Panc1 (cell line): ENCODE results near the gene SMCO3. TPM values are rescaled to one million over a fixed set of nuclear protein-coding genes. Genes with fewer than 3 reads are reported as not detected.
A peak's percentile ranks its signal among the peaks of the same experiment; 100 is the strongest.

Experiments
- ATAC-seq: fragments of 200-7000 bp; cut with Tn5 transposase; 2 replicates; pipeline ENCODE4 v1.9.1; 2020; ENCODE audit warnings: mild to moderate bottlenecking, moderate library complexity
- BruUV-seq: library from RNA; stranded (reverse); fragments of 400-500 nt; replicated peaks from 2 replicates; lab custom pipeline; 2021; lab: Mats Ljungman, UMichigan
- CTCF ChIA-PET: fragments of 300-600 bp; sonication (Branson Sonifier 250); formaldehyde crosslinking; loops from one replicate; lab custom pipeline; 2022; ENCODE audit warnings: antibody characterized with exemption; lab: Charles Lee
- POLR2A ChIA-PET: fragments of 300-600 bp; sonication (Branson Sonifier 250); formaldehyde crosslinking; loops from one replicate; lab custom pipeline; 2022; ENCODE audit warnings: antibody characterized with exemption; lab: Charles Lee
- DNase-seq: peaks from one replicate; pipeline ENCODE4 v3.0.0-alpha.2; 2010; ENCODE audit warnings: low read depth, low spot score
- H3K27ac ChIP-seq: 2 replicates; pipeline ENCODE4 v1.5.1; 2011; ENCODE audit warnings: mild to moderate bottlenecking, low read length, inconsistent platforms
- H3K27me3 ChIP-seq: fragments of 200-500 bp; sonication (Bioruptor generic); 2 replicates; pipeline ENCODE4 v1.6.0; 2014; ENCODE audit warnings: low read length, inconsistent platforms; ENCODE audit not compliant: control insufficient read depth, insufficient read depth
- H3K36me3 ChIP-seq: fragments of 200-500 bp; sonication (Bioruptor generic); 2 replicates; pipeline ENCODE4 v1.5.1; 2014; ENCODE audit warnings: inconsistent platforms, mild to moderate bottlenecking, low read length, moderate library complexity; ENCODE audit not compliant: control insufficient read depth, insufficient read depth
- H3K4me1 ChIP-seq: 2 replicates; pipeline ENCODE4 v1.5.1; 2011; ENCODE audit warnings: inconsistent platforms, mild to moderate bottlenecking, low read length, moderate library complexity; ENCODE audit not compliant: control insufficient read depth, insufficient read depth
- H3K4me3 ChIP-seq, 2 experiments: 2 replicates each; pipeline ENCODE4 v1.5.1; 2011 to 2012; ENCODE audit warnings: low read depth in 2 of 2, low read length in 2 of 2, mild to moderate bottlenecking in 2 of 2, inconsistent platforms in 1 of 2, moderate library complexity in 1 of 2
- H3K9me3 ChIP-seq: fragments of 200-500 bp; sonication (Bioruptor generic); 2 replicates; pipeline ENCODE4 v1.5.1; 2014; ENCODE audit warnings: low read depth, mild to moderate bottlenecking, inconsistent platforms, low read length, moderate library complexity; ENCODE audit not compliant: control insufficient read depth, insufficient read depth
- POLR2AphosphoS5 ChIP-seq: IDR thresholded peaks from 2 replicates; pipeline ENCODE4 v1.6.1; 2012; ENCODE audit warnings: mild to moderate bottlenecking, low read depth, low read length, moderate library complexity
- SIN3A ChIP-seq: IDR thresholded peaks from 2 replicates; pipeline ENCODE4 v1.6.1; 2012; ENCODE audit warnings: low read depth, mild to moderate bottlenecking, low read length, moderate library complexity, borderline replicate concordance; ENCODE audit not compliant: insufficient read depth
- TCF7L2 ChIP-seq: IDR thresholded peaks from 2 replicates; pipeline ENCODE4 v1.6.1; 2011; ENCODE audit warnings: mild to moderate bottlenecking, low read depth, low read length, inconsistent platforms
- in situ Hi-C: cut with HindIII; loops from 2 replicates; pipeline ENCODE4 v1.10.0; 2016; ENCODE audit warnings: low sequenced_read_pairs, low pct_unique_long_range_greater_than_20kb
- intact Hi-C: fragments of 100-400 bp; cut with micrococcal nuclease; formaldehyde crosslinking; loops from one replicate; pipeline ENCODE4 v1.10.0; 2022; ENCODE audit not compliant: unreplicated experiment
- total RNA-seq: library from RNA; stranded (reverse); gene quantifications from one replicate; pipeline ENCODE4 v1.2.1, GENCODE V29; 2021; ENCODE audit not compliant: unreplicated experiment
- TF ChIP-seq, protein P1 (sequence below), 2 experiments: IDR thresholded peaks; 2 replicates each; pipeline ENCODE4 v1.6.1; 2011 to 2012; ENCODE audit warnings: low read depth in 2 of 2, control low read depth in 1 of 2, low read length in 1 of 2, mild to moderate bottlenecking in 1 of 2, moderate library complexity in 1 of 2; ENCODE audit not compliant: insufficient read depth in 1 of 2
- TF ChIP-seq, protein P2 (sequence below): fragments of 450-650 bp; IDR thresholded peaks from 2 replicates; pipeline ENCODE4 v1.5.1; 2017; ENCODE audit warnings: mild to moderate bottlenecking

SMCO3 gene
- total RNA-seq, 1 experiment from 2014 or later, result not detected

DNA sequence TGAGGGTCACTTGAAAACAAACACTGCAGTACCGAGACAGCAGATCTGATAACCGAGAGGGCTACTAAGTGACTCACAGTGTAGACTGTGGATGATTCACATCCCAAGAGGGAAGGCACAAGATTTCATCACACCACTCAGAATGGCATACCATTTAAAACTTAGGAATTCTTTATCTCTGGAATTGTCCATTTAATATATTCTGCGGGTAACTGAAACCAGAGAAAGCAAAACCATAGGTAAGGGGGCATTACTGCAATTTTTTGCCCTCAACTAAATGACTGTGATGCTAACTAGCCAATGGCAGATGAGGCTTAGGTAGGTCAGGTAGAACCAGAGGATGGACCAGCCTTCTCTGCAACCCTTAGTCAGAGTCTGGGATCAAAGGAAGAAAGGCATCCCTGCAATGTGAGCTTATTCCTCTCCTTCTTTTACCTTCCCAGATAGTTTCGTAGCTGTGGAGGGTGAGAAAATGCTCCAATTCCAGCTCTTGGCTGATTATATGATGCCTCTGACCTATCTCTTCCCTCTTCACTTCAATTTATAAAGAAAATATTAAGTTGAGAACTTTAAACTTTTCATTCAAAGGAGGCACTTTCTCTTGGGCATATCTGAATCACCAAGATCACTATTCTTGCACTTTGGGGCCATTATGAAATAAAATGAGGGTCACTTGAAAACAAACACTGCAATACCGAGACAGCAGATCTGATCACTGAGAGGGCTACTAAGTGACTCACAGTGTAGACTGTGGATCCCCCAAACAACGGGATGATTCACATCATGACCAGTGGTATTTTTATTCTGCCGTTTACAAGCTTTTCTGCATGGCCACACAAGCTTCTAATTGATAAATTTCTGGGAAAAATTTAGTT lies 22.6 kb upstream of the SMCO3 start:
- no peaks in the 10 kb centered on the region for H3K36me3 ChIP-seq
- H3K9me3 ChIP-seq, result no peaks in the 10 kb centered on the region
- no peak for TF ChIP-seq POLR2AphosphoS5
- TF ChIP-seq, protein P1, sequence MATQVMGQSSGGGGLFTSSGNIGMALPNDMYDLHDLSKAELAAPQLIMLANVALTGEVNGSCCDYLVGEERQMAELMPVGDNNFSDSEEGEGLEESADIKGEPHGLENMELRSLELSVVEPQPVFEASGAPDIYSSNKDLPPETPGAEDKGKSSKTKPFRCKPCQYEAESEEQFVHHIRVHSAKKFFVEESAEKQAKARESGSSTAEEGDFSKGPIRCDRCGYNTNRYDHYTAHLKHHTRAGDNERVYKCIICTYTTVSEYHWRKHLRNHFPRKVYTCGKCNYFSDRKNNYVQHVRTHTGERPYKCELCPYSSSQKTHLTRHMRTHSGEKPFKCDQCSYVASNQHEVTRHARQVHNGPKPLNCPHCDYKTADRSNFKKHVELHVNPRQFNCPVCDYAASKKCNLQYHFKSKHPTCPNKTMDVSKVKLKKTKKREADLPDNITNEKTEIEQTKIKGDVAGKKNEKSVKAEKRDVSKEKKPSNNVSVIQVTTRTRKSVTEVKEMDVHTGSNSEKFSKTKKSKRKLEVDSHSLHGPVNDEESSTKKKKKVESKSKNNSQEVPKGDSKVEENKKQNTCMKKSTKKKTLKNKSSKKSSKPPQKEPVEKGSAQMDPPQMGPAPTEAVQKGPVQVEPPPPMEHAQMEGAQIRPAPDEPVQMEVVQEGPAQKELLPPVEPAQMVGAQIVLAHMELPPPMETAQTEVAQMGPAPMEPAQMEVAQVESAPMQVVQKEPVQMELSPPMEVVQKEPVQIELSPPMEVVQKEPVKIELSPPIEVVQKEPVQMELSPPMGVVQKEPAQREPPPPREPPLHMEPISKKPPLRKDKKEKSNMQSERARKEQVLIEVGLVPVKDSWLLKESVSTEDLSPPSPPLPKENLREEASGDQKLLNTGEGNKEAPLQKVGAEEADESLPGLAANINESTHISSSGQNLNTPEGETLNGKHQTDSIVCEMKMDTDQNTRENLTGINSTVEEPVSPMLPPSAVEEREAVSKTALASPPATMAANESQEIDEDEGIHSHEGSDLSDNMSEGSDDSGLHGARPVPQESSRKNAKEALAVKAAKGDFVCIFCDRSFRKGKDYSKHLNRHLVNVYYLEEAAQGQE (IDR thresholded peaks at IDR 0.05; ENCODE audit: insufficient read depth in 1 of 2, low read depth in 2 of 2, low read length in 1 of 2), result no peak
- 0 out of 2 replicates have a peak, but pooled peaks have one; percentile 20 for TF ChIP-seq TCF7L2
- TF ChIP-seq, protein P2, sequence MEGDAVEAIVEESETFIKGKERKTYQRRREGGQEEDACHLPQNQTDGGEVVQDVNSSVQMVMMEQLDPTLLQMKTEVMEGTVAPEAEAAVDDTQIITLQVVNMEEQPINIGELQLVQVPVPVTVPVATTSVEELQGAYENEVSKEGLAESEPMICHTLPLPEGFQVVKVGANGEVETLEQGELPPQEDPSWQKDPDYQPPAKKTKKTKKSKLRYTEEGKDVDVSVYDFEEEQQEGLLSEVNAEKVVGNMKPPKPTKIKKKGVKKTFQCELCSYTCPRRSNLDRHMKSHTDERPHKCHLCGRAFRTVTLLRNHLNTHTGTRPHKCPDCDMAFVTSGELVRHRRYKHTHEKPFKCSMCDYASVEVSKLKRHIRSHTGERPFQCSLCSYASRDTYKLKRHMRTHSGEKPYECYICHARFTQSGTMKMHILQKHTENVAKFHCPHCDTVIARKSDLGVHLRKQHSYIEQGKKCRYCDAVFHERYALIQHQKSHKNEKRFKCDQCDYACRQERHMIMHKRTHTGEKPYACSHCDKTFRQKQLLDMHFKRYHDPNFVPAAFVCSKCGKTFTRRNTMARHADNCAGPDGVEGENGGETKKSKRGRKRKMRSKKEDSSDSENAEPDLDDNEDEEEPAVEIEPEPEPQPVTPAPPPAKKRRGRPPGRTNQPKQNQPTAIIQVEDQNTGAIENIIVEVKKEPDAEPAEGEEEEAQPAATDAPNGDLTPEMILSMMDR, result no peak
- no peak overlapping the region for H3K4me3 ChIP-seq
- H3K27ac ChIP-seq, result 0 out of 2 replicates have a peak overlapping the region, but pooled peaks have one; percentile 7
- CTCF ChIA-PET, result no interaction called here
- in situ Hi-C loops (no loop called here), intact Hi-C loops (no loop called here)
- DNase-seq (peak; percentile 36), ATAC-seq (peak; percentile 91)
- BruUV-seq, result no TSS peak
- H3K27me3 ChIP-seq, result no peaks in the 10 kb centered on the region
- POLR2A ChIA-PET, result no interaction called here
- no peaks in the 10 kb centered on the region for H3K4me1 ChIP-seq

DNA sequence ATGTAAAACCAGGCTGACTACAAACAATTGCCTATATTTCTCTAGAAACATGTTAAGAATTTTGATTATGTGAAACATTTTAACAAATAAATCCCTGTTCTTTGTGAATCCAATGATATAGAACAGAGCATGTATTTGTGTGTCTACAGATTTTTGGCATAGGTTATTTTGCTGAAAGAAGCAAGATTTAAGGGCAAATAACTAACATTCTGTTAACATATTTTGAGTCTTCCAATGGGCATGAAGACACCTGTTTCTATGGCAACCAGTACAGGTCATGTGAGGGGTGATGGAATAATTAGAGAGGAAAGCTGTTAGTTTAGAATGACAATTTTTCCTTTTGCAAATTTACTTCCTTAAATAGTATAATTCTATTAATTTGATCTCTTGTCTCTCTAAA lies 20.5 kb upstream of the SMCO3 start:
- ChIA-PET CTCF (no interaction called here), POLR2A (no interaction called here)
- TF ChIP-seq POLR2AphosphoS5 (no peak), SIN3A (no peak), TCF7L2 (no peak)
- TF ChIP-seq, protein P2, result no peak
- TF ChIP-seq, protein P1 (IDR thresholded peaks at IDR 0.05; ENCODE audit: insufficient read depth in 1 of 2, low read depth in 2 of 2, low read length in 1 of 2), result no peak
- H3K9me3 ChIP-seq, result no peaks in the 10 kb centered on the region
- H3K36me3 ChIP-seq, result no peaks in the 10 kb centered on the region
- H3K4me1 ChIP-seq, result no peaks in the 10 kb centered on the region
- intact Hi-C loops (no loop called here), in situ Hi-C loops (no loop called here)
- no peak for ATAC-seq
- no peak for DNase-seq
- no peak overlapping the region for H3K27ac ChIP-seq
- no TSS peak for BruUV-seq
- no peak overlapping the region for H3K4me3 ChIP-seq
- H3K27me3 ChIP-seq, result no peaks in the 10 kb centered on the region
